IMR-90 (cell line): Measurements from ENCODE around the gene CAP2. TPM values are rescaled to one million over a fixed set of nuclear protein-coding genes. Genes with fewer than 3 reads are reported as not detected.

Source experiments
- ATAC-seq: fragments of 200-7000 bp; cut with Tn5 transposase; 2 replicates; pipeline ENCODE4 v1.9.1; 2020; ENCODE audit warnings: low read depth, mild to moderate bottlenecking, moderate library complexity
- BruUV-seq: library from RNA; stranded (reverse); fragments of 400-500 nt; replicated peaks from 2 replicates; lab custom pipeline; 2021; lab: Mats Ljungman, UMichigan
- CTCF ChIA-PET: fragments of 300-600 bp; formaldehyde crosslinking; extraction: SDS; loops from one replicate; lab custom pipeline; 2021; ENCODE audit warnings: antibody characterized with exemption; lab: Yijun Ruan, JAX
- POLR2A ChIA-PET: fragments of 300-600 bp; sonication (Branson Sonifier 250); formaldehyde crosslinking; loops from one replicate; lab custom pipeline; 2022; ENCODE audit warnings: antibody characterized with exemption; ENCODE audit not compliant: unreplicated experiment; lab: Charles Lee
- DNase-seq: peaks from one replicate; pipeline ENCODE4 v3.0.0; 2013
- H2AFZ ChIP-seq: replicated peaks from 2 replicates; pipeline ENCODE3; 2013; ENCODE audit warnings: low read length, mild to moderate bottlenecking; ENCODE audit not compliant: poor library complexity
- H2AK5ac ChIP-seq: 2 replicates; pipeline ENCODE4 v1.6.1; 2013; ENCODE audit warnings: low read depth, low read length, inconsistent platforms
- H2AK9ac ChIP-seq: replicated peaks from 2 replicates; pipeline ENCODE3; 2013; ENCODE audit warnings: mild to moderate bottlenecking, low read depth, low read length, moderate library complexity; ENCODE audit not compliant: poor library complexity
- H2BK120ac ChIP-seq: 2 replicates; pipeline ENCODE4 v1.6.1; 2013; ENCODE audit warnings: low read depth, low read length, inconsistent platforms
- H2BK15ac ChIP-seq: 3 replicates; pipeline ENCODE4 v1.6.1; 2013; ENCODE audit warnings: low read depth, low read length, inconsistent platforms
- H2BK20ac ChIP-seq: 2 replicates; pipeline ENCODE4 v1.6.1; 2013; ENCODE audit warnings: low read depth, mild to moderate bottlenecking, inconsistent platforms, low read length, moderate library complexity
- H2BK5ac ChIP-seq: 2 replicates; pipeline ENCODE4 v1.6.1; 2013; ENCODE audit warnings: mild to moderate bottlenecking, low read depth, low read length, inconsistent platforms; ENCODE audit not compliant: poor library complexity, severe bottlenecking
- H3K14ac ChIP-seq: replicated peaks from 2 replicates; pipeline ENCODE4 v1.6.1; 2013; ENCODE audit warnings: low read depth, low read length, inconsistent platforms
- H3K18ac ChIP-seq: 2 replicates; pipeline ENCODE4 v1.6.1; 2013; ENCODE audit warnings: low read depth, low read length, control low read depth
- H3K23ac ChIP-seq: 2 replicates; pipeline ENCODE4 v1.6.1; 2013; ENCODE audit warnings: low read depth, low read length, inconsistent platforms
- H3K27ac ChIP-seq: 2 replicates; pipeline ENCODE4 v1.5.1; 2013; ENCODE audit warnings: mild to moderate bottlenecking, control low read depth, low read length; ENCODE audit not compliant: insufficient read depth
- H3K27me3 ChIP-seq: 2 replicates; pipeline ENCODE4 v1.6.1; 2013; ENCODE audit warnings: low read length; ENCODE audit not compliant: control insufficient read depth, insufficient read depth
- H3K36me3 ChIP-seq: 2 replicates; pipeline ENCODE4 v1.6.1; 2013; ENCODE audit warnings: low read length, mixed read lengths; ENCODE audit not compliant: control insufficient read depth, insufficient read depth
- H3K4ac ChIP-seq: 2 replicates; pipeline ENCODE4 v1.6.1; 2013; ENCODE audit warnings: low read depth, low read length, inconsistent platforms
- H3K4me1 ChIP-seq: 2 replicates; pipeline ENCODE4 v1.6.1; 2013; ENCODE audit warnings: low read length, mixed read lengths; ENCODE audit not compliant: control insufficient read depth, insufficient read depth
- H3K4me2 ChIP-seq: 2 replicates; pipeline ENCODE4 v1.6.1; 2013; ENCODE audit warnings: low read depth, mild to moderate bottlenecking, control low read depth, low read length, moderate library complexity
- H3K4me3 ChIP-seq: 2 replicates; pipeline ENCODE4 v1.5.1; 2013; ENCODE audit warnings: low read depth, mild to moderate bottlenecking, control low read depth, low read length, moderate library complexity; ENCODE audit not compliant: insufficient read depth
- H3K56ac ChIP-seq: 2 replicates; pipeline ENCODE4 v1.6.1; 2013; ENCODE audit warnings: low read length, inconsistent platforms; ENCODE audit not compliant: insufficient read depth; ENCODE audit errors: extremely low read depth
- H3K79me1 ChIP-seq, 2 experiments: 2 replicates each; pipeline ENCODE4 v1.6.1; 2013; ENCODE audit warnings: low read length in 2 of 2, inconsistent platforms in 1 of 2, low read depth in 1 of 2
- H3K9ac ChIP-seq: 2 replicates; pipeline ENCODE4 v1.6.1; 2013; ENCODE audit warnings: low read depth, low read length, control low read depth
- H3K9me1 ChIP-seq: 2 replicates; pipeline ENCODE4 v1.6.1; 2013; ENCODE audit warnings: low read length, inconsistent platforms; ENCODE audit not compliant: insufficient read depth
- H3K9me3 ChIP-seq: 2 replicates; pipeline ENCODE4 v1.6.1; 2013; ENCODE audit warnings: low read length; ENCODE audit not compliant: control insufficient read depth, insufficient read depth
- H4K20me1 ChIP-seq: 2 replicates; pipeline ENCODE4 v1.6.1; 2013; ENCODE audit warnings: low read length, inconsistent platforms; ENCODE audit not compliant: insufficient read depth
- H4K5ac ChIP-seq: 2 replicates; pipeline ENCODE4 v1.6.1; 2013; ENCODE audit warnings: mild to moderate bottlenecking, low read depth, low read length, control low read depth
- H4K8ac ChIP-seq, 2 experiments: 2 replicates each; pipeline ENCODE4 v1.6.1; 2013; ENCODE audit warnings: low read depth in 2 of 2, low read length in 2 of 2, control low read depth in 1 of 2, inconsistent platforms in 1 of 2
- H4K91ac ChIP-seq: 2 replicates; pipeline ENCODE4 v1.6.1; 2013; ENCODE audit warnings: low read depth, low read length, inconsistent platforms; ENCODE audit not compliant: insufficient read depth
- BHLHE40 ChIP-seq: fragments of 150-350 bp; IDR thresholded peaks from 2 replicates; pipeline ENCODE4 v1.6.1; 2016; ENCODE audit warnings: mild to moderate bottlenecking, low read depth, low read length
- CEBPB ChIP-seq: IDR thresholded peaks from 2 replicates; pipeline ENCODE4 v1.6.1; 2012; ENCODE audit warnings: low read depth, low read length, improper control_type of control experiment
- CHD1 ChIP-seq: IDR thresholded peaks from 2 replicates; pipeline ENCODE4 v1.6.1; 2012; ENCODE audit warnings: low read depth, low read length, improper control_type of control experiment
- CTCF ChIP-seq: conservative IDR thresholded peaks from 2 replicates; pipeline ENCODE4 v1.5.1; 2012; ENCODE audit warnings: mild to moderate bottlenecking, low read depth, low read length, improper control_type of control experiment
- ELK1 ChIP-seq: fragments of 150-350 bp; IDR thresholded peaks from 2 replicates; pipeline ENCODE4 v1.6.1; 2016; ENCODE audit warnings: low read depth, mild to moderate bottlenecking, low read length, moderate library complexity, borderline replicate concordance
- FOS ChIP-seq: fragments of 150-350 bp; IDR thresholded peaks from 2 replicates; pipeline ENCODE4 v1.6.1; 2016; ENCODE audit warnings: low read depth, low read length
- MAFK ChIP-seq: IDR thresholded peaks from 2 replicates; pipeline ENCODE4 v1.6.1; 2012; ENCODE audit warnings: low read depth, low read length, improper control_type of control experiment
- MAZ ChIP-seq: IDR thresholded peaks from 2 replicates; pipeline ENCODE4 v1.6.1; 2012; ENCODE audit warnings: low read depth, mild to moderate bottlenecking, low read length, improper control_type of control experiment, moderate library complexity, borderline replicate concordance
- MXI1 ChIP-seq: IDR thresholded peaks from 2 replicates; pipeline ENCODE4 v1.6.1; 2012; ENCODE audit warnings: low read depth, mild to moderate bottlenecking, low read length, moderate library complexity, borderline replicate concordance
- NFE2L2 ChIP-seq: fragments of 150-350 bp; IDR thresholded peaks from 2 replicates; pipeline ENCODE4 v1.6.1; 2016; ENCODE audit warnings: low read depth, mild to moderate bottlenecking, low read length
- POLR2A ChIP-seq: IDR thresholded peaks from 2 replicates; pipeline ENCODE4 v1.6.1; 2012; ENCODE audit warnings: mild to moderate bottlenecking, low read depth, low read length
- RAD21 ChIP-seq: IDR thresholded peaks from 2 replicates; pipeline ENCODE4 v1.6.1; 2012; ENCODE audit warnings: low read length, improper control_type of control experiment
- RCOR1 ChIP-seq: IDR thresholded peaks from 2 replicates; pipeline ENCODE4 v1.6.1; 2012; ENCODE audit warnings: mild to moderate bottlenecking, low read length, improper control_type of control experiment; ENCODE audit not compliant: insufficient replicate concordance
- RFX5 ChIP-seq: IDR thresholded peaks from 2 replicates; pipeline ENCODE4 v1.8.0; 2012; ENCODE audit warnings: low read depth, mild to moderate bottlenecking, low read length, moderate library complexity
- SMC3 ChIP-seq: fragments of 150-350 bp; IDR thresholded peaks from 2 replicates; pipeline ENCODE4 v1.6.1; 2016; ENCODE audit warnings: low read depth, mild to moderate bottlenecking, antibody characterized with exemption, low read length, moderate library complexity
- USF2 ChIP-seq: fragments of 150-350 bp; IDR thresholded peaks from 2 replicates; pipeline ENCODE4 v1.6.1; 2017; ENCODE audit warnings: mild to moderate bottlenecking, antibody characterized with exemption, low read length, low read depth
- WGBS, 2 experiments: methylation state at CpG; one replicate each; pipeline versions ENCODE4 v1.1.5 to v1.1.7; 2013; ENCODE audit warnings: missing lambda C conversion rate in 2 of 2; ENCODE audit not compliant: insufficient read length in 1 of 2; ENCODE audit errors: extremely low coverage in 2 of 2; 5-methylcytosine and 5-hydroxymethylcytosine counted together
- dilution Hi-C: fragments of 300-500 bp; cut with HindIII; formaldehyde crosslinking; loops from one replicate; pipeline ENCODE4 v1.14.3; 2018; ENCODE audit warnings: low sequenced_read_pairs; ENCODE audit not compliant: unreplicated experiment
- in situ Hi-C: fragments of 300-500 bp; cut with MboI; formaldehyde crosslinking; loops from 3 replicates; pipeline ENCODE4 v1.14.3; 2019; ENCODE audit warnings: low sequenced_read_pairs, inconsistent platforms, mixed read lengths
- intact Hi-C: fragments of 100-400 bp; cut with micrococcal nuclease; formaldehyde crosslinking; loops from 2 replicates; pipeline ENCODE4 v1.10.0; 2022
- polyA plus RNA-seq, 3 experiments: library from polyadenylated mRNA; depleted of rRNA; stranded (reverse); fragments of >200 nt; gene quantifications; 2 replicates each; pipeline ENCODE4 v1.2.3, GENCODE V29; 2012; ENCODE audit warnings: low replicate concordance in 1 of 3
- total RNA-seq: library from RNA; depleted of rRNA; stranded (reverse); fragments of >200 nt; gene quantifications from 2 replicates; pipeline ENCODE4 v1.2.3, GENCODE V29; 2012

Gene CAP2
- total and polyA plus RNA-seq, 2 of the 4 experiments (the other 2 are of a cell fraction), result 14.5 to 27.5 TPM

- Histone ChIP-seq H2BK120ac (no peak overlapping the region), H4K20me1 (no peaks in the 10 kb centered on the region), H3K4me1 (no peaks in the 10 kb centered on the region), H3K9me3 (no peaks in the 10 kb centered on the region), H2BK20ac (no peak overlapping the region), H3K4me2 (no peak overlapping the region), H3K9ac (no peak overlapping the region), H2BK15ac (no peak overlapping the region), H3K9me1 (peaks cover 12% of the 10 kb centered on the region), H3K18ac (no peak overlapping the region), H3K4ac (no peak overlapping the region), H3K23ac (no peak overlapping the region), H3K36me3 (peaks cover 15% of the 10 kb centered on the region), H2AFZ (no peak overlapping the region), H4K8ac (no peak overlapping the region), H3K4me3 (no peak overlapping the region), H3K14ac (no peak overlapping the region), H3K27ac (no peak overlapping the region), H3K79me1 (no peaks in the 10 kb centered on the region), H2AK5ac (no peak overlapping the region), H3K27me3 (no peaks in the 10 kb centered on the region), H2AK9ac (no peak overlapping the region), H4K5ac (no peak overlapping the region), H4K91ac (no peak overlapping the region), H3K56ac (no peak overlapping the region), H2BK5ac (no peak overlapping the region)
- in situ Hi-C loops (no loop called here), dilution Hi-C loops (no loop called here), intact Hi-C loops (no loop called here)
- BruUV-seq, result no TSS peak
- ATAC-seq (no peak), DNase-seq (no peak)
- POLR2A ChIA-PET, result no interaction called here
- WGBS, 2 experiments, result no CpG with 5 or more reads among the region's 7 CpGs
- no peak for TF ChIP-seq CHD1
- TF ChIP-seq MXI1, result no peak
- TF ChIP-seq CEBPB, result no peak
- no peak for TF ChIP-seq BHLHE40
- TF ChIP-seq FOS, result no peak
- no peak for TF ChIP-seq CTCF
- TF ChIP-seq SMC3, result no peak
- TF ChIP-seq RCOR1, result no peak
- TF ChIP-seq USF2, result no peak
- no peak for TF ChIP-seq RAD21
- no peak for TF ChIP-seq POLR2A
- no peak for TF ChIP-seq RFX5
- no peak for TF ChIP-seq MAZ
- TF ChIP-seq ELK1, result no peak
- no peak for TF ChIP-seq NFE2L2
- TF ChIP-seq MAFK, result no peak
- CTCF ChIA-PET, result no interaction called here
Observed at GRCh38 chr6:17511580-17511979, 118.2 kb downstream of the CAP2 start.
